Fibroblast of lung (primary cell): Measurements from ENCODE around the gene CCNL1.

ENCODE experiments used
- CTCF ChIP-seq, 2 donors: IDR thresholded peaks in 1 of 2; conservative IDR thresholded peaks in 1 of 2; 1 replicate in 1 of 2; 2 replicates in 1 of 2; pipeline ENCODE4 v1.5.1; 2011 to 2012; ENCODE audit warnings: low read length in 2 of 2, control low read depth in 1 of 2, inconsistent platforms in 1 of 2, low read depth in 1 of 2, mild to moderate bottlenecking in 1 of 2
- EZH2 ChIP-seq: IDR thresholded peaks from 2 replicates; pipeline ENCODE4 v1.5.1; 2012; ENCODE audit warnings: low read length, control low read depth, mild to moderate bottlenecking; ENCODE audit errors: missing control alignments

DNA sequence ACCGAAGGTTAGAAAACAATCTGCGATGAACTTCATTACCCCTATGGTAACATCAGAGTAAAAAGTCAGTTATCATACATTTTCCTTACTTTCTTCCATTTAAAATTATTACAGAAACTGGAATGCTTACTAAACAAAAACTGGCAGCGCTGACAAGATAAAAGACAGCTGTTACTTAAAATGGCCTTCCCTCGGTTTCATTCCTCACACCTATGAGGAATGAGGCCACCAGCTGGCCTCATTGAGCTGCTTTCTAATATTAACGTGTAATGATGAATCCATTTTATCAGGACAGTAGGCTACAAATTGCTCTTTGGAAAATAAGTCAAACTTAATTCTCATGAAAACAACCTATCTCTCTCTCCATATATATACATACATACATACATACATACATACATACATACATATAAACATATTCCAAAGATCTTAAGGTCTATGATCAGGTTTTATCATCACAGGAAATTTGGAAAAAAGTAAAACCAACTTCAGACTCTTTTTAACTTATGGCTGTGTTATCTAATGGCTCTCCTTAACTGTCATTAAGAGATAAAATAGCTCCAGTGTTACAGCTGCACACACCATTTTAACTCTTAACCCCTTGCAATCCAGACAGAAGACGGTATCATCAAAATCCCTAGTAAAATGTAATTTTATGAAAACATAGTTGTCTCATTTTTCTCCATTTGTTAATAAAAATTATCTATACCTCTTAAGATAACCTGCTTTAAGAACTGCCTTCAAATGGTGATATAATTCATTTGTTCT, 5.2 kb downstream of the CCNL1 start:
- TF ChIP-seq EZH2 (no peak), CTCF (conservative IDR thresholded peaks at IDR 0.05 in 1 of 2, IDR thresholded peaks at IDR 0.05 in 1 of 2; ENCODE audit: low read depth in 1 of 2, low read length in 2 of 2) (no peak)
